ENCODE measurements around the gene RHO. TPM values are rescaled to one million over a fixed set of nuclear protein-coding genes. Genes with fewer than 3 reads are reported as not detected.

Gene RHO
- total RNA-seq, 1 experiment from 2014 or later = not detected

DNA sequence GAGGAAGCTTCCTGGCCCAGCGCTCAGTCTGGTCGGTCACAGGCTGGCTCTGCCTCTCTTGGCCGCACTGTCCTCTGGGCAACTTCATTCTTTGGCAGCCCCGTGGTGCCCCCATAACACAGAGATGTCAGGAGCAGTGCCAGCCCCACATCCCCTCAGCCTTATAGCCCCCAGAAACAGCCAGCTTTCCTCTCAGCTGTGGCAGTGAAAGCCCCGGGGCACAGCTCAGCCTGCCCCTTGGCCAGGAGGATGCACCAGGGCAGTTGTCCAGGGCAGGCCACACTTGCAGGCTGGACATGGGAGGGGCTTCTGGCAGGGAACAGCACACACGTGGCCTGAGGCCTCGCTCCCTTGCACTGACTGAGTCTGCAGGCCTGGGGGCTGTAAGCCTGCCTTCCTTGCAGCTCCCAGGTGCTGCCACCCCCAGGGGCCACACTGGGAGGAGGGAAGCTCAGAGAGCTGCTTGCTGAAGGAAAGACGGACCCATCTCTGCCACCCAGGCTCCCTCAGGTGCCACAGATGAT lies 10.3 kb upstream of the RHO start:
- DNase-seq (ENCODE audit: unreplicated experiment) = no peak
- no peak overlapping the region for H3K27ac Mint-ChIP-seq (ENCODE audit: low read depth, unreplicated experiment)
- no peaks in the 10 kb centered on the region for H3K4me1 Mint-ChIP-seq (ENCODE audit: insufficient read depth, unreplicated experiment)
- ChIA-PET POLR2A (interaction anchor here (0.6 kb wide), 1 partner anchor 316 kb away, joined by 3 read pairs; no protein-coding TSS in a partner anchor), CTCF (no interaction called here)
- no peaks in the 10 kb centered on the region for H3K27me3 Mint-ChIP-seq (ENCODE audit: insufficient read depth, unreplicated experiment)
- no TSS peak for BruUV-seq (replicated peaks)
- intact Hi-C loops (cut with micrococcal nuclease) = no loop called here
- TF ChIP-seq, protein P1, sequence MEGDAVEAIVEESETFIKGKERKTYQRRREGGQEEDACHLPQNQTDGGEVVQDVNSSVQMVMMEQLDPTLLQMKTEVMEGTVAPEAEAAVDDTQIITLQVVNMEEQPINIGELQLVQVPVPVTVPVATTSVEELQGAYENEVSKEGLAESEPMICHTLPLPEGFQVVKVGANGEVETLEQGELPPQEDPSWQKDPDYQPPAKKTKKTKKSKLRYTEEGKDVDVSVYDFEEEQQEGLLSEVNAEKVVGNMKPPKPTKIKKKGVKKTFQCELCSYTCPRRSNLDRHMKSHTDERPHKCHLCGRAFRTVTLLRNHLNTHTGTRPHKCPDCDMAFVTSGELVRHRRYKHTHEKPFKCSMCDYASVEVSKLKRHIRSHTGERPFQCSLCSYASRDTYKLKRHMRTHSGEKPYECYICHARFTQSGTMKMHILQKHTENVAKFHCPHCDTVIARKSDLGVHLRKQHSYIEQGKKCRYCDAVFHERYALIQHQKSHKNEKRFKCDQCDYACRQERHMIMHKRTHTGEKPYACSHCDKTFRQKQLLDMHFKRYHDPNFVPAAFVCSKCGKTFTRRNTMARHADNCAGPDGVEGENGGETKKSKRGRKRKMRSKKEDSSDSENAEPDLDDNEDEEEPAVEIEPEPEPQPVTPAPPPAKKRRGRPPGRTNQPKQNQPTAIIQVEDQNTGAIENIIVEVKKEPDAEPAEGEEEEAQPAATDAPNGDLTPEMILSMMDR (IDR thresholded peaks at IDR 0.05; ENCODE audit: unreplicated experiment) = no peak
- H3K9me3 Mint-ChIP-seq (ENCODE audit: unreplicated experiment) = no peaks in the 10 kb centered on the region
- H3K36me3 Mint-ChIP-seq (ENCODE audit: insufficient read depth, unreplicated experiment) = peaks cover 5% of the 10 kb centered on the region
- H3K4me3 Mint-ChIP-seq (ENCODE audit: unreplicated experiment) = no peak overlapping the region

- ChIA-PET POLR2A (no interaction called here), CTCF (interaction anchor here (0.6 kb wide), 1 partner anchor 290 kb away, joined by 3 read pairs; no protein-coding TSS in a partner anchor)
- Mint-ChIP-seq H3K4me3 (ENCODE audit: unreplicated experiment) (no peak overlapping the region), H3K36me3 (ENCODE audit: insufficient read depth, unreplicated experiment) (peaks cover 5% of the 10 kb centered on the region), H3K27me3 (ENCODE audit: insufficient read depth, unreplicated experiment) (no peaks in the 10 kb centered on the region), H3K27ac (ENCODE audit: low read depth, unreplicated experiment) (no peak overlapping the region), H3K9me3 (ENCODE audit: unreplicated experiment) (no peaks in the 10 kb centered on the region), H3K4me1 (ENCODE audit: insufficient read depth, unreplicated experiment) (no peaks in the 10 kb centered on the region)
- intact Hi-C loops (cut with micrococcal nuclease) = no loop called here
- TF ChIP-seq, protein P1 (IDR thresholded peaks at IDR 0.05; ENCODE audit: unreplicated experiment) = no peak
- DNase-seq (ENCODE audit: unreplicated experiment) = no peak
- BruUV-seq (replicated peaks) = no TSS peak
Observed at GRCh38 chr3:129518581-129518980, 9.9 kb upstream of the RHO start.

DNA sequence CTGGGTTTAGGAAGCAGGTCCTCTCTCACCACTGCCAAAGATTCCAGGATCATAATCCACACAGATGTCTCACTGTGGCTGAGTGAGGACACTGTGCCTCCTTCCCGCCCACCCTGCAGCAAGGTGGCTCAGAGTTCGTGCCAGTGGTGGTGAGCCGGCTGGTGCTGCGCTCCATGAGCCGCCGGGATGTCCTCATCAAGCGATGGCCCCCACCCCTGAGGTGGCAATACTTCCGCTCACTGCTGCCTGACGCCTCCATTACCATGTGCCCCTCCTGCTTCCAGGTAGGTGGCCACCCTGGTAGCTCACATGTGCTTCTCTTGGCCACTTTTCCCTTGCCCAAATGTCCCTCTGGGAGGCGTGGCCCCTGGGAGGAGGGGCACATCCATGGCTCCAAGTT lies 9.0 kb upstream of the RHO start:
- Mint-ChIP-seq H3K4me1 (ENCODE audit: insufficient read depth, unreplicated experiment) (no peaks in the 10 kb centered on the region), H3K36me3 (ENCODE audit: insufficient read depth, unreplicated experiment) (peaks cover 5% of the 10 kb centered on the region), H3K27me3 (ENCODE audit: insufficient read depth, unreplicated experiment) (no peaks in the 10 kb centered on the region), H3K4me3 (ENCODE audit: unreplicated experiment) (no peak overlapping the region), H3K27ac (ENCODE audit: low read depth, unreplicated experiment) (no peak overlapping the region), H3K9me3 (ENCODE audit: unreplicated experiment) (no peaks in the 10 kb centered on the region)
- ChIA-PET POLR2A (no interaction called here), CTCF (interaction anchor here (0.6 kb wide), 1 partner anchor 11 kb away, joined by 3 read pairs; no protein-coding TSS in a partner anchor)
- DNase-seq (ENCODE audit: unreplicated experiment) = no peak
- TF ChIP-seq, protein P1 (IDR thresholded peaks at IDR 0.05; ENCODE audit: unreplicated experiment) = no peak
- intact Hi-C loops (cut with micrococcal nuclease) = no loop called here
- no TSS peak for BruUV-seq (replicated peaks)

DNA sequence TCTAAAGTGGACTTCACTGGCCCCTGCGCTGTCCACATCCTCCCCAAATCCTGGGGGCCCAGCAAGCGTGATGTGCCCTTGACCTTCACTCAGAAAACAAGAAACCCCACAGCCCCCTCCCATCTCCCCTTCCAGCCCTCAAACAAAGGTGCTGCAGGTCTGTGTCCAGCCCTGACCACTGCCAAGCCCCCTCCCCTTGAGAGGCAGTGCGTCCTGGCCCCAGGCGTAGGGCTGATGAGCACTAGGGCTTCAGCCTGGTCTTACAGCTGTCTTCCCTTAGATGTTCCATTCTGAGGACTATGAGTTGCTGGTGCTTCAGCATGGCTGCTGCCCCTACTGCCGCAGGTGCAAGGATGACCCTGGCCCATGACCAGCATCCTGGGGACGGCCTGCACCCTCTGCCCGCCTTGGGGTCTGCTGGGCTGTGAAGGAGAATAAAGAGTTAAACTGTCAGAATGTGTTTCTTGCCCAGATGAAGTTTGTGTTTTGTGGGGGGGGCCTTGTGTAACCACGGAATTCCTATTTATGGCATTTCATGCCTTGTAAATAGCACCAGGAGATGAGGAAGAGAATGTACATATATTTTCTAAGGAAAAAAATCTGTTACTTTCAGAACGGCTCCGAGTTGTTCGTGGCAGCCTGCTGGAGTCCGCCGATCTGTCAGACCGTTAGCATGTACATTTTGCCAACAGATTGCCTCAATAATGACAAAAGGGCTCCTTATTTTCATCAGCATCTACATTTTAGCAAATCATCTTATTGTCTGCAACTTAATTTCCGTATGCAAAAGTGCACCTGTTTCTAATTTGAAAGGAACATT lies 8.3 kb upstream of the RHO start:
- Mint-ChIP-seq H3K27me3 (ENCODE audit: insufficient read depth, unreplicated experiment) (no peaks in the 10 kb centered on the region), H3K9me3 (ENCODE audit: unreplicated experiment) (no peaks in the 10 kb centered on the region), H3K4me1 (ENCODE audit: insufficient read depth, unreplicated experiment) (no peaks in the 10 kb centered on the region), H3K27ac (ENCODE audit: low read depth, unreplicated experiment) (no peak overlapping the region), H3K4me3 (ENCODE audit: unreplicated experiment) (no peak overlapping the region), H3K36me3 (ENCODE audit: insufficient read depth, unreplicated experiment) (peaks cover 5% of the 10 kb centered on the region)
- CTCF ChIA-PET = interaction anchor here (0.6 kb wide), 1 partner anchor 29 kb away, joined by 3 read pairs; no protein-coding TSS in a partner anchor
- TF ChIP-seq, protein P1 (IDR thresholded peaks at IDR 0.05; ENCODE audit: unreplicated experiment) = no peak
- intact Hi-C loops (cut with micrococcal nuclease) = no loop called here
- BruUV-seq (replicated peaks) = no TSS peak
- POLR2A ChIA-PET = no interaction called here
- DNase-seq (ENCODE audit: unreplicated experiment) = no peak
